GM21723 (cell line): ENCODE data around the gene PSMG3.
"Not testable (repeated sequence)": the region's sequence is repeated elsewhere in the genome, so short reads cannot be mapped to it uniquely, and the experiment has no call there.

Experiments
- ATAC-seq: cut with Tn5 transposase; IDR thresholded peaks from one replicate; pipeline ENCODE4 v1.9.1; 2021; ENCODE audit warnings: mild to moderate bottlenecking, moderate library complexity; ENCODE audit not compliant: unreplicated experiment

The PSMG3 gene

GRCh38 chr7:1536455-1536742, 33.4 kb downstream of the PSMG3 start:
- no peak for ATAC-seq

- ATAC-seq, result no peak
Measured at GRCh38 chr7:1535701-1536454, 34.0 kb downstream of the PSMG3 start.

- no peak for ATAC-seq
Measured at GRCh38 chr7:1535100-1535458, 34.8 kb downstream of the PSMG3 start.

GRCh38 chr7:1534330-1535099, 35.3 kb downstream of the PSMG3 start:
- ATAC-seq, result no peak

GRCh38 chr7:1533547-1534329, 36.1 kb downstream of the PSMG3 start:
- ATAC-seq, result no peak

GRCh38 chr7:1533255-1533546, 36.6 kb downstream of the PSMG3 start:
- no peak for ATAC-seq

- no peak for ATAC-seq
Measured at GRCh38 chr7:1532456-1533254, 37.2 kb downstream of the PSMG3 start.

- ATAC-seq, result no peak
Measured at GRCh38 chr7:1531979-1532455, 37.8 kb downstream of the PSMG3 start.

GRCh38 chr7:1531263-1531978, 38.4 kb downstream of the PSMG3 start:
- peak; percentile 28 for ATAC-seq

GRCh38 chr7:1530946-1531262, 38.9 kb downstream of the PSMG3 start:
- peak; percentile 16 for ATAC-seq

GRCh38 chr7:1529383-1530116, 40.3 kb downstream of the PSMG3 start:
- ATAC-seq, result no peak

- no peak for ATAC-seq
Measured at GRCh38 chr7:1526271-1526754, 43.5 kb downstream of the PSMG3 start.

- no peak for ATAC-seq
Measured at GRCh38 chr7:1525409-1525808, 44.4 kb downstream of the PSMG3 start.

GRCh38 chr7:1523844-1524243, 46.0 kb downstream of the PSMG3 start:
- ATAC-seq, result no peak

GRCh38 chr7:1523208-1523607, 46.6 kb downstream of the PSMG3 start:
- no peak for ATAC-seq

GRCh38 chr7:1521456-1521855, 48.4 kb downstream of the PSMG3 start:
- ATAC-seq, result no peak

GRCh38 chr7:1520539-1521234, 49.1 kb downstream of the PSMG3 start:
- no peak for ATAC-seq

GRCh38 chr7:1519322-1519922, 50.4 kb downstream of the PSMG3 start:
- not testable (repeated sequence) for ATAC-seq
